SHP77 treated with DMSO at 0.1 percent for 48 hours (cell line): ENCODE results near the gene MTARC2.

Experiments
- DNase-seq: peaks from one replicate; lab custom pipeline; 2025; lab: John Stamatoyannopoulos, UW

The MTARC2 gene

GRCh38 chr1:220770245-220770913, 22.3 kb downstream of the MTARC2 start:
- no peak for DNase-seq

- no peak for DNase-seq
Observed at GRCh38 chr1:220772846-220773245, 24.7 kb downstream of the MTARC2 start.

GRCh38 chr1:220775240-220775853, 27.2 kb downstream of the MTARC2 start:
- peak; percentile 8 for DNase-seq

- DNase-seq, result no peak
Observed at GRCh38 chr1:220776254-220776653, 28.1 kb downstream of the MTARC2 start.

- peak; percentile 48 for DNase-seq
Observed at GRCh38 chr1:220776720-220777326, 28.7 kb downstream of the MTARC2 start.

GRCh38 chr1:220783453-220783852, 35.3 kb downstream of the MTARC2 start:
- DNase-seq, result no peak

- DNase-seq, result no peak
Observed at GRCh38 chr1:220784751-220785150, 36.6 kb downstream of the MTARC2 start.

- DNase-seq, result no peak
Observed at GRCh38 chr1:220785166-220786056, 37.3 kb downstream of the MTARC2 start.

GRCh38 chr1:220786057-220786336, 37.9 kb downstream of the MTARC2 start:
- no peak for DNase-seq

GRCh38 chr1:220786337-220787068, 38.4 kb downstream of the MTARC2 start, which contains the start of gene MTARC1:
MTARC1 (plus strand) TSS chr1:220786913; CDS start chr1:220786945, 32 bp downstream.
- peak; percentile 66 for DNase-seq

GRCh38 chr1:220787069-220787619, 39.0 kb downstream of the MTARC2 start:
- DNase-seq, result no peak

GRCh38 chr1:220788900-220789299, 40.8 kb downstream of the MTARC2 start:
- DNase-seq, result no peak

GRCh38 chr1:220789532-220790147, 41.5 kb downstream of the MTARC2 start:
- DNase-seq, result no peak

- DNase-seq, result no peak
Observed at GRCh38 chr1:220791285-220791684, 43.2 kb downstream of the MTARC2 start.

- DNase-seq, result no peak
Observed at GRCh38 chr1:220791956-220792355, 43.8 kb downstream of the MTARC2 start.

GRCh38 chr1:220796530-220796929, 48.4 kb downstream of the MTARC2 start:
- DNase-seq, result no peak

- DNase-seq, result no peak
Observed at GRCh38 chr1:220797044-220797443, 48.9 kb downstream of the MTARC2 start.

GRCh38 chr1:220797553-220797952, 49.4 kb downstream of the MTARC2 start:
- DNase-seq, result no peak

GRCh38 chr1:220798338-220798737, 50.2 kb downstream of the MTARC2 start:
- DNase-seq, result no peak

- DNase-seq, result no peak
Observed at GRCh38 chr1:220800262-220800661, 52.1 kb downstream of the MTARC2 start.
